GM21526 (cell line): Measurements from ENCODE around the gene LIN54.
"Not testable (repeated sequence)": the region's sequence is repeated elsewhere in the genome, so short reads cannot be mapped to it uniquely, and the experiment has no call there.

ENCODE experiments used
- ATAC-seq: cut with Tn5 transposase; IDR thresholded peaks from one replicate; pipeline ENCODE4 v1.9.1; 2021; ENCODE audit warnings: moderate library complexity; ENCODE audit not compliant: unreplicated experiment, low FRiP score

The LIN54 gene

DNA sequence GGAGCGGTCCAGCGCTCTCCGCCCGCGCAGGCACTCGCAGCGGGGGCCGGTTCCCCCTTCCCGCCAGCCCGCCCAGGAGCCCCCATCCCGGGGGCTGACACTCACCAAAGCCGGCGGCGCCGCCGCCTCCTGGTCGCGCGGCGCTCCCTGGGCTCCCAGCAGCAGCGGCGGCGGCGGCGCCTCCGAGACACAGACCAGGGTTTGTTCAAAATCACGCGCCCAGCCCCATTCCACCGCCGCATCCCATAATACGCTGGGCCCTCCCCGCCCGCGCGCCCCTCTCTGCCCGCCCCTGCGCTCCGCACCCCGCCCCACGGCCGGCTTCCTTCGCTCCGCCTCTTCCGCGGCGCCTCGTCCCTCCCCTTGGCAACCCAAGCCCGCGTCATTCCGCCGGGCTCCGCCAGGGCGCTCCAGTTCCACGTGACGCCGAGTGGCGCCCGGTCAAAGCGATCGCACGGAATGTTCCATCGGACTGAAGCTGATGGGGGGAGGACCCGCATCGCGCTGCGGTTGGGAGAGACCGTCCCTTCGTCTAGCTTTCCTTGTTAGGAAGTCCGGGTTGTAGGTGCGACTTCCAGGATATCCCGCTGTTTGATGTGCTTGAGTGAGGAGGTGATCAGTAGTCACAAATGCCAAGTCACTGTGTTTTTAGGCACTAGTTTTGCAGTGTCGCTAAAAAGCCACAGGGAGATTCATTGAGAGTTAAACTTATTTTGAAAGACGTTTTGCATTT, 2.2 kb upstream of the LIN54 start:
- peak; percentile 75 for ATAC-seq

GRCh38 chr4:83012200-83012686, 1.6 kb upstream of the LIN54 start:
- peak; percentile 12 for ATAC-seq

GRCh38 chr4:83011689-83012199, 1.1 kb upstream of the LIN54 start:
- ATAC-seq, result no peak

DNA sequence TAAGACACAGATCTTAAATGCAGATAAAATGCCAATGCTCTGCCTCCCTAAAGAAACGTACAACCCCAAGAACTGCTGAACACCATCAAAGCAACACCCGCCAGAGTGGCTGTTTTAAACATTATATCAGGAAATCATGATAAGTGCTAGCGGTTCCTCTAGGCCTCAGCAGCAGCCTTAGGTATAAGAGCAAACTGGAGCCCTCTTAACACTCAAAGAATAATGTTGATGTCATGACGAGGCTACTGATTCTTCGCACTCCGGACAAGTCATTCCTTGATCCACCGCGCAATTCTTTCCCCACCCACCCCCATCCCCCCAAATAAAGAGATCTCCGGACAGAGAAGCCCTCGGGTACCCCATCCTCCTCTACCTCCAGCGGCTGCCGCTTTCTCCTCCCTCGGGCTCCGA, 507 bp downstream of the LIN54 start:
- no peak for ATAC-seq

GRCh38 chr4:83009529-83009928, 1.1 kb downstream of the LIN54 start:
- ATAC-seq, result no peak

GRCh38 chr4:83003044-83003791, 7.4 kb downstream of the LIN54 start:
- ATAC-seq, result not testable (repeated sequence)

DNA sequence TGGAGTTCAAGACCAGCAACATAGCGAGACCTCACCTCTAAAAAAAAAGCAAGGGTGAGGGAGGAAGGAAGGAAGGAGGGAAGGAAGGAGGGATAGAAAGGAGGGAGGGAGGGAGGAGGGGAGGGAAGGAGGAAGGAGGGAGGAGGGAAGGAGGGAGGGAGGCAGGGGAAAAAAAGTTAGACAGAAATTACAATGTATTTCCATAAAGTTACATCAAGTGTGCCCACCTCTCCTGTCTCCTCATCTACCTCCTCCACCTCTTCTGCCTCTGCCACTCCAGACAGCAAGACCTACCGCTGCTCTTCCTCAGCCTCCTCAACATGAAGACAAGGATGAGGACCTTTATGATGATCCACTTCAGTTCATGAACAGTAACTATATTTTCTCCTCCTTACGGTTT, 8.3 kb downstream of the LIN54 start:
- no peak for ATAC-seq

DNA sequence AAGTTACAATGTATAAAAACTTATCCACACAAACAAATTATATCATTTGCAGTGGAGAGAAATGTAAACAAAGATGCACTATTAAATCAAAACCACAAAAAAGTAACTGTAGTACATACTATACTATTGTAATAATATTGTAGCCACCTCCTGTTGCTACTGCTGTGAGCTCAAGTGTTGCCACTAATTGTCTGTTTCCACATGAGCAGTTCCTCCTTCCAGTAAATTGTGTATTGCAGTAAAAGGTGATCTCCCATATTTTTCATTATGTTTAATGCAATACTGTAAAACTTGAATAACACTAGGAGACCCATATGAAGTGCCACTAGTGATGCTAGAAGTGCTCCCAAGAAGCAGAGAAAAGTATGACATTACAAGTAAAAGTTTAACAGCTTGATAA, 11.7 kb downstream of the LIN54 start:
- ATAC-seq, result no peak

GRCh38 chr4:82994834-82995233, 15.8 kb downstream of the LIN54 start:
- no peak for ATAC-seq

- peak; percentile 81 for ATAC-seq
These were observed 20.8 kb downstream of the LIN54 start for GRCh38 chr4:82989575-82990429.

DNA sequence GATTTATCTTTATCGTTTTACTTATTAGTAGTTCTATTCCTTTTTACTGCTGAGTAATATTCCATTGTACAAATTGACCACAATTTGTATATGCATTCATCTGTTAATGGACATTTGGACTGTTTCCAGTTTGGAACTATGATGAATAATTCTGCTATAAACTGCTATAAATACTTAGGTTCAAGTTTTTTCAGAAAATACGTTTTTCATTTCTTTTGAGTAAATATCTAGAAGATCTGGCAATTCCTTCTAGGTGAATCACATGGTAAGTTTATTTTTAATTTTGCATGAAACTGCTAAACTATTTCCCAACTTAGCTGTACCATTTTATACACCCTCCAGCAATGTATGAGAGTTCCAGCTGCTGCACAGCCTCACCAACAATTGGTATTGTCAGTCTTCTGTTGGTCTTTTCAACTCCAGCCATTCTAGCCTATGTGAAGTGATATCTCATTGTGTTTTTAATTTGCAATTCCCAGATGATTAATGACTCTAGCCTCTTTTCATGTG, 22.2 kb downstream of the LIN54 start:
- ATAC-seq, result no peak

GRCh38 chr4:82987519-82987918, 23.1 kb downstream of the LIN54 start:
- not testable (repeated sequence) for ATAC-seq

- no peak for ATAC-seq
These were observed 26.2 kb downstream of the LIN54 start for GRCh38 chr4:82984459-82984858.

- no peak for ATAC-seq
These were observed 27.2 kb downstream of the LIN54 start for GRCh38 chr4:82983444-82983843.

DNA sequence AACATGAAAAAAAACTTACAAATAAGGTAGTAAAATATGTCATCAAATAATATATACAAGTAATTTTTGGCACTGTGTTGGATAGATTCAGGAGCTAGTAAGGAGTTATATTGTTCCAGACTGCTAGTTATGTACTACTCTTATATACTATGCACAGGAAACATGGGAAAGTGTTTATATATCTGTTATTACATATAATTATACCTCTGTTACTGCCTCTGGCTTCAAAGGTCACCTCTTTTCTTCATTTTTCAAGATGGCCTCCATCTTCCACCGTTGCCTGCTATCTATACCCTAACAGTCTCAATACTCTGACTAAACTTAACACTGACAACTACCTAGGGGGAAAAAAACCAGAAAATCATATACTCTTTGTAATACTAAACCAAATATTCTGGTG, 29.5 kb downstream of the LIN54 start:
- no peak for ATAC-seq

DNA sequence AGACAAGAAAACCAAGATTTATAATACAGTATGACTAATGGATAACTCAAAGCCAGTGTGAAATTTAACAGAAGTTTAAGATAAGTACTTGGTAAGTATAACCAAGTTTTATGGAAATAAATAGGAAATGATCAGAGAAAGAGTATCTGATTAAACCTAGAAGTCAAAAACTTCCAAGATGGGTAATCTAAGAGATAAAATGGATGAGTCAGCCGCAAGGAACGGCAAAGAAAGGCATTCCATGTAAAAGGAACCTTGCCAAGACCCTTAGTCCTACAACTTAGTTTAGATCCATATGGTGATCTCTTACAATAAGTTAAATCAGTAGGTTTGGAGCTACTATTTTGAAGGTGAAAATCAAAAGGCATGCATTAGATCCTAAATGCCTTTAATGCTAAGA, 34.8 kb downstream of the LIN54 start:
- ATAC-seq, result no peak

GRCh38 chr4:82969414-82969813, 41.2 kb downstream of the LIN54 start:
- no peak for ATAC-seq

GRCh38 chr4:82968972-82969371, 41.7 kb downstream of the LIN54 start:
- ATAC-seq, result no peak

GRCh38 chr4:82965763-82966162, 44.9 kb downstream of the LIN54 start:
- no peak for ATAC-seq

- no peak for ATAC-seq
These were observed 53.6 kb downstream of the LIN54 start for GRCh38 chr4:82957045-82957444.

GRCh38 chr4:82954212-82954611, 56.4 kb downstream of the LIN54 start:
- ATAC-seq, result no peak
